H9 (cell line): ENCODE measurements around the gene IQGAP2. TPM values are rescaled to one million over a fixed set of nuclear protein-coding genes. Genes with fewer than 3 reads are reported as not detected.

Experiments used
- DNase-seq: peaks from one replicate; pipeline ENCODE4 v3.0.0-alpha.2; 2017
- H2AFZ ChIP-seq: one replicate; pipeline ENCODE4 v1.6.1; 2013; ENCODE audit warnings: mild to moderate bottlenecking, low read length, control low read depth, moderate library complexity
- H2AK5ac ChIP-seq: 2 replicates; pipeline ENCODE4 v1.6.1; 2013; ENCODE audit warnings: low read length, control low read depth, mixed read lengths; ENCODE audit not compliant: insufficient read length
- H2BK120ac ChIP-seq: one replicate; pipeline ENCODE4 v1.6.1; 2013; ENCODE audit warnings: low read depth, mild to moderate bottlenecking, low read length, control low read depth, inconsistent platforms; ENCODE audit not compliant: poor library complexity, severe bottlenecking
- H2BK12ac ChIP-seq: 2 replicates; pipeline ENCODE4 v1.6.1; 2013; ENCODE audit warnings: low read length, control low read depth, mixed read lengths, low read depth; ENCODE audit not compliant: insufficient read length
- H2BK15ac ChIP-seq: 2 replicates; pipeline ENCODE4 v1.6.1; 2013; ENCODE audit warnings: low read depth, low read length, control low read depth
- H2BK20ac ChIP-seq: one replicate; pipeline ENCODE4 v1.6.1; 2013; ENCODE audit warnings: low read depth, mild to moderate bottlenecking, low read length, control low read depth, inconsistent platforms; ENCODE audit not compliant: poor library complexity, severe bottlenecking
- H2BK5ac ChIP-seq: 2 replicates; pipeline ENCODE4 v1.6.1; 2013; ENCODE audit warnings: low read length, control low read depth, mixed read lengths; ENCODE audit not compliant: insufficient read length
- H3K14ac ChIP-seq: 2 replicates; pipeline ENCODE4 v1.6.1; 2013; ENCODE audit warnings: low read length, control low read depth; ENCODE audit not compliant: insufficient read depth
- H3K18ac ChIP-seq: 2 replicates; pipeline ENCODE4 v1.6.1; 2013; ENCODE audit warnings: low read depth, mild to moderate bottlenecking, mixed read lengths, low read length, control low read depth; ENCODE audit not compliant: insufficient read length
- H3K23ac ChIP-seq: 2 replicates; pipeline ENCODE4 v1.6.1; 2013; ENCODE audit warnings: low read length, control low read depth, mixed read lengths, low read depth; ENCODE audit not compliant: insufficient read length
- H3K23me2 ChIP-seq: 2 replicates; pipeline ENCODE4 v1.6.1; 2013; ENCODE audit warnings: low read depth, mild to moderate bottlenecking, mixed read lengths, low read length, control low read depth; ENCODE audit not compliant: insufficient read length, poor library complexity, severe bottlenecking
- H3K27ac ChIP-seq: 2 replicates; pipeline ENCODE4 v1.5.1; 2013; ENCODE audit warnings: low read length, control low read depth, mixed read lengths, low read depth; ENCODE audit not compliant: insufficient read length
- H3K27me3 ChIP-seq: 2 replicates; pipeline ENCODE4 v1.6.1; 2013; ENCODE audit warnings: low read length, control low read depth, inconsistent platforms; ENCODE audit not compliant: insufficient read depth
- H3K4ac ChIP-seq: 2 replicates; pipeline ENCODE4 v1.6.1; 2013; ENCODE audit warnings: low read depth, mild to moderate bottlenecking, control low read depth, inconsistent platforms, low read length, moderate library complexity
- H3K4me1 ChIP-seq: 2 replicates; pipeline ENCODE4 v1.6.1; 2013; ENCODE audit warnings: low read length, control low read depth, inconsistent platforms; ENCODE audit not compliant: insufficient read depth
- H3K4me2 ChIP-seq: 2 replicates; pipeline ENCODE4 v1.6.1; 2013; ENCODE audit warnings: low read length, control low read depth, mixed read lengths; ENCODE audit not compliant: insufficient read length, insufficient read depth
- H3K56ac ChIP-seq: 2 replicates; pipeline ENCODE4 v1.6.1; 2013; ENCODE audit warnings: low read depth, mild to moderate bottlenecking, mixed read lengths, low read length, control low read depth; ENCODE audit not compliant: insufficient read length
- H3K79me1 ChIP-seq: 2 replicates; pipeline ENCODE4 v1.6.1; 2013; ENCODE audit warnings: low read depth, mild to moderate bottlenecking, moderate library complexity, low read length, control low read depth, inconsistent platforms; ENCODE audit not compliant: insufficient read depth, poor library complexity, severe bottlenecking
- H3K79me2 ChIP-seq: 2 replicates; pipeline ENCODE4 v1.6.1; 2013; ENCODE audit warnings: low read length, control low read depth, inconsistent platforms; ENCODE audit not compliant: insufficient read depth
- H3K9ac ChIP-seq: 2 replicates; pipeline ENCODE4 v1.6.1; 2013; ENCODE audit warnings: low read length, control low read depth, mixed read lengths; ENCODE audit not compliant: insufficient read length; ENCODE audit errors: extremely low read depth
- H3K9me3 ChIP-seq: one replicate; pipeline ENCODE4 v1.6.1; 2013; ENCODE audit warnings: low read depth, low read length, inconsistent platforms; ENCODE audit not compliant: control insufficient read depth
- H3T11ph ChIP-seq: one replicate; pipeline ENCODE4 v1.6.1; 2013; ENCODE audit warnings: mild to moderate bottlenecking, low read length, control low read depth, inconsistent platforms
- H4K20me1 ChIP-seq: one replicate; pipeline ENCODE4 v1.6.1; 2013; ENCODE audit not compliant: control insufficient read depth, insufficient read length, insufficient read depth
- H4K5ac ChIP-seq: 2 replicates; pipeline ENCODE4 v1.6.1; 2013; ENCODE audit warnings: low read depth, mild to moderate bottlenecking, mixed read lengths, low read length, control low read depth; ENCODE audit not compliant: insufficient read length
- H4K8ac ChIP-seq: replicated peaks from 2 replicates; pipeline ENCODE4 v1.6.1; 2013; ENCODE audit warnings: low read length, control low read depth, mixed read lengths, low read depth; ENCODE audit not compliant: insufficient read length
- H4K91ac ChIP-seq: 2 replicates; pipeline ENCODE4 v1.6.1; 2013; ENCODE audit warnings: low read depth, mild to moderate bottlenecking, moderate library complexity, mixed read lengths, low read length, control low read depth; ENCODE audit not compliant: insufficient read length
- H3K27ac Mint-ChIP-seq, 3 experiments: 2 replicates in 2 of 3; 3 replicates in 1 of 3; pipeline ENCODE4 v1.8.0; 2020 to 2021; ENCODE audit warnings: mixed read lengths in 3 of 3, mild to moderate bottlenecking in 1 of 3, moderate library complexity in 1 of 3
- H3K27me3 Mint-ChIP-seq: 2 replicates; pipeline ENCODE4 v1.8.0; 2021; ENCODE audit warnings: low read depth, mild to moderate bottlenecking, moderate library complexity, mixed read lengths
- H3K36me3 Mint-ChIP-seq, 3 experiments: 2 replicates in 2 of 3; 3 replicates in 1 of 3; pipeline ENCODE4 v1.8.0; 2020 to 2021; ENCODE audit warnings: low read depth in 3 of 3, mixed read lengths in 3 of 3; ENCODE audit not compliant: insufficient read depth in 1 of 3
- H3K4me1 Mint-ChIP-seq, 2 experiments: 2 replicates each; pipeline ENCODE4 v1.8.0; 2020; ENCODE audit warnings: mixed read lengths in 2 of 2
- H3K4me3 Mint-ChIP-seq, 2 experiments: 2 replicates in 1 of 2; 3 replicates in 1 of 2; pipeline ENCODE4 v1.8.0; 2020 to 2021; ENCODE audit warnings: mild to moderate bottlenecking in 2 of 2, mixed read lengths in 2 of 2, moderate library complexity in 1 of 2
- H3K9me3 Mint-ChIP-seq, 2 experiments: 2 replicates in 1 of 2; 3 replicates in 1 of 2; pipeline ENCODE4 v1.8.0; 2020; ENCODE audit warnings: mild to moderate bottlenecking in 2 of 2, mixed read lengths in 2 of 2, moderate library complexity in 1 of 2
- WGBS: extraction: QIAGEN DNeasy Blood & Tissue Kit; methylation state at CpG from one replicate; pipeline ENCODE4 v1.1.7; 2013; ENCODE audit warnings: missing lambda C conversion rate, low lambda C conversion rate, mixed read lengths; ENCODE audit not compliant: insufficient read length; ENCODE audit errors: extremely low coverage; 5-methylcytosine and 5-hydroxymethylcytosine counted together
- total RNA-seq: library from RNA; stranded (reverse); gene quantifications from 2 replicates; pipeline ENCODE4 v1.2.1, GENCODE V29; 2021
- TF ChIP-seq, protein P1 (sequence below): fragments of 200-600 bp; sonication (generic); conservative IDR thresholded peaks from 3 replicates; pipeline ENCODE4 v1.8.0; 2021; ENCODE audit warnings: antibody characterized with exemption, mild to moderate bottlenecking

Gene IQGAP2
- total RNA-seq, 1 experiment from 2014 or later = 22.5 TPM

DNA sequence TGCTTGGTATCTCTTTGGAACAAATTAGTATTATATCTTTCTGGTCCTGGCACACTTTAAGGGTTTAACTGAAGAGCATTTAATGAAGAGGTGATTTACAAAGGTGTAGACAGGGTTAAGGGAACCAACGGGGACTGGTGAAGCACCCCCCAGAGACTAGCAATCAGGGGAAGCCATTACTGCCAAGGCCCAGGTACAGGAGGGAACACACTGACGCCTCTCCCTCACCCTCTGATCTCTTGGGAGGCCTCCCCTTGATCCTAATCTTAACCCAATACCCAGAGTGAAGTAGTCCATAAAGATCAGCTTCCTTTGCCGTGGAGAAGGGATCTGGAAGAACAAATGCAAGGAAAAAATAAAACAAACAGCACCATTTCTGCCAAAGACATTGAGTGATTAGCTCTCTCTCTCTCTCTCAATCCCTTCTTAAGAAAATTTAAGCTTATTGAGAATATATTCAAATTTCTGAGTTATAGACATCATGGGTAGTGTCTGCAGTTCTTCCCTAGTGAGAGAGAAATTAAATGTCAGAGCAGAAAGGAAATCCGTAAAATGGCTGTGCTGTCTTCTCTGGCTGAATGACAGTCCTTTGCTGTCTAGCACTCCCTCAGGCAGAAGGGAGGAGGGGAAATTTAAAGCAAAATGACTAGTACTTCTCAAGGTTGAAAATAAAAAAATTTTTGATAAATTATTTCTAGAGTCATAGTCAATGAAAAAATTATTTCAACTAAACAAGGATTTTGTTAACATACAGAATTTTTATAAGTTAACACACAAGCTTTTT, 332.9 kb downstream of the IQGAP2 start:
- H3K27ac Mint-ChIP-seq = peak overlapping the region in 1 of 3 experiments; percentile 45; a peak in 1 of 7 replicates
- no peaks in the 10 kb centered on the region for H3K27me3 Mint-ChIP-seq
- H4K20me1 ChIP-seq = no peaks in the 10 kb centered on the region
- no peak overlapping the region for H3K9ac ChIP-seq
- no peaks in the 10 kb centered on the region for H3K23me2 ChIP-seq
- H3K18ac ChIP-seq = no peak overlapping the region
- H3K79me2 ChIP-seq = 0 out of 2 replicates have a peak, but pooled peaks cover under 1% of the 10 kb centered on the region
- no peak overlapping the region for H3K14ac ChIP-seq
- no peak overlapping the region for H3K27ac ChIP-seq
- H4K91ac ChIP-seq = no peak overlapping the region
- no peak overlapping the region for H3K23ac ChIP-seq
- H2BK15ac ChIP-seq = no peak overlapping the region
- H2BK120ac ChIP-seq = no peak overlapping the region
- no peak overlapping the region for H3K4ac ChIP-seq
- H3K4me1 ChIP-seq = peaks cover 4% of the 10 kb centered on the region; the same call in 1 of the 2 replicates
- H3K36me3 Mint-ChIP-seq = peaks cover 10 to 11% (median 11%) of the 10 kb centered on the region in 3 experiments; a peak in 5 of 7 replicates
- no peak overlapping the region for H2BK20ac ChIP-seq
- TF ChIP-seq, protein P1, sequence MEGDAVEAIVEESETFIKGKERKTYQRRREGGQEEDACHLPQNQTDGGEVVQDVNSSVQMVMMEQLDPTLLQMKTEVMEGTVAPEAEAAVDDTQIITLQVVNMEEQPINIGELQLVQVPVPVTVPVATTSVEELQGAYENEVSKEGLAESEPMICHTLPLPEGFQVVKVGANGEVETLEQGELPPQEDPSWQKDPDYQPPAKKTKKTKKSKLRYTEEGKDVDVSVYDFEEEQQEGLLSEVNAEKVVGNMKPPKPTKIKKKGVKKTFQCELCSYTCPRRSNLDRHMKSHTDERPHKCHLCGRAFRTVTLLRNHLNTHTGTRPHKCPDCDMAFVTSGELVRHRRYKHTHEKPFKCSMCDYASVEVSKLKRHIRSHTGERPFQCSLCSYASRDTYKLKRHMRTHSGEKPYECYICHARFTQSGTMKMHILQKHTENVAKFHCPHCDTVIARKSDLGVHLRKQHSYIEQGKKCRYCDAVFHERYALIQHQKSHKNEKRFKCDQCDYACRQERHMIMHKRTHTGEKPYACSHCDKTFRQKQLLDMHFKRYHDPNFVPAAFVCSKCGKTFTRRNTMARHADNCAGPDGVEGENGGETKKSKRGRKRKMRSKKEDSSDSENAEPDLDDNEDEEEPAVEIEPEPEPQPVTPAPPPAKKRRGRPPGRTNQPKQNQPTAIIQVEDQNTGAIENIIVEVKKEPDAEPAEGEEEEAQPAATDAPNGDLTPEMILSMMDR = no peak
- no peak overlapping the region for H2AK5ac ChIP-seq
- H2BK12ac ChIP-seq = no peak overlapping the region
- H3T11ph ChIP-seq = no peak overlapping the region
- H3K79me1 ChIP-seq = no peaks in the 10 kb centered on the region
- no peak overlapping the region for H4K8ac ChIP-seq
- no peaks in the 10 kb centered on the region for H3K27me3 ChIP-seq
- DNase-seq = no peak
- no CpG with 5 or more reads among the region's 4 CpGs for WGBS
- peaks cover 4 to 5% of the 10 kb centered on the region in 2 experiments; a peak in 1 of 4 replicates for H3K4me1 Mint-ChIP-seq
- no peak overlapping the region for H3K4me3 Mint-ChIP-seq
- H2BK5ac ChIP-seq = no peak overlapping the region
- no peaks in the 10 kb centered on the region for H3K9me3 Mint-ChIP-seq
- no peak overlapping the region for H3K4me2 ChIP-seq
- no peaks in the 10 kb centered on the region for H3K9me3 ChIP-seq
- no peak overlapping the region for H3K56ac ChIP-seq
- H2AFZ ChIP-seq = no peak overlapping the region
- H4K5ac ChIP-seq = no peak overlapping the region
